Epidermal melanocyte (primary cell): Measurements from ENCODE around the gene HOXA11.

ENCODE experiments used
- DNase-seq: peaks from one replicate; pipeline ENCODE4 v3.0.0; 2011; ENCODE audit warnings: low spot score; ENCODE audit not compliant: insufficient read length

The HOXA11 gene

DNA sequence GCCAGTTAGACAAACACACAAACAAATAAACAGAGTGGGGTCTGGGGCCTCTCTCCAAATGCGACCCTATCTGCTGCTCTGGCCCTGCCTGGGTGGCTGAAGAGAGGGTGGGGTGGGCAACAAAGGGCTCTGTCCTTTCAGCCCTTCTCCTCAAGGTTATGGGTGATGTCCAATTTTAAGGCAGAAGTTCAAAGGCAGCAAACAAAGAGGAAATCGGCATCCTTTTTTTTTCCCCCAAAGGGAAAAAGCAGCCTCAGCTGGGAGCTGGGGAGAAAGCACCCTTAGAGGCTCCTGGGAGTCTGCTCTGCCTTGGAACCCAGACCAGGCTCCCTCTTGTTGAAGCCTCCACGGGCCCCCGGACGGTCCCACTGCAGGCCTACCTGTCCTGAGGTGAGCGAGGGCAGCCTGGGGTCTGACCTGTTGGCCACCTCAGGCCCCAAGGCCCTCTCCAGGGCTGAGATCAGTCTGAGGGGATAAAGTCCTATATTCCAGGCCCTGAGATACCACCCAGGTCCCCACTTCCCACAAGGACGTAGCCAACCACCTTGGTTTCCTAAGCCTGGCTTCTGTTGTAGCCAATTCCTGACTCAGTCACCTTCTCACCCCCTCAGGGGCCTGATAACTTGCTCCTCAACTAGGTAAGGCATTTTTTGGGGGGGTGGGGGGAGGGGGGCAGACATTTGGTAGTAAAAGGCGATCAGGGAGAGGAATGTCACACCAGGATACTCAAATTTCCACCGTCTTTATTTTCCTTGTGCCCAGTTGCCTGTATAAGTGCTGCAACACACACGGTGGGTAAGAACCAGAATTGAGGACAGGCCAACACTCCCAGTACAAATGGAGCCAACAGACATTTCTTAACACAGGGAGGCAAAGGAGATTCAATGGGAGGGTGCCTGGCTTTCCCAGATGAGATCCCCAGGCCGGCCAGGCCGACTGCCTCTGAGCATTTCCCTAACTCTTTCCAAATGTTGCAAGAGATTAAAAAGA is 4.3 kb downstream of the HOXA11 start:
- no peak for DNase-seq

- DNase-seq: peak; percentile 90
Measured at GRCh38 chr7:27179503-27180430, 5.3 kb downstream of the HOXA11 start.

DNA sequence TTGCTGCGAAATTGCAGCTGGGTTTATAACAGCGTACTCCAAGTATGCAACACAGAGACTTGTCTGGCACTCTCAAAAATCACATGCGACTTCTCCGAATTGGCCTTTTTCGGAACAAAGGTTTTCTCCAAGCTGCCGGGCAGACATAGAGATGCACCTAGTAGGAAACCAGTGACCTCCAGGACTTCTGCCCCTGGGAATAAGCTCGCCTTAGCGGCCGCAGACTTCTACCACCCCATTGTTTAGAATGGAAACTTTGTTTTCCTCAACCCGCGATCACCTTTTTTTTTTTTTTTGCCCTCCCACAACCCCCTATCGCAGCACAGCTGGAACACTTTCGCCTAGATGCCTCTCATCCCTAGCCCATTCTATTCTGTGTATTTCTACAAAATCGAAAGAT is 6.0 kb downstream of the HOXA11 start:
- no peak for DNase-seq

DNA sequence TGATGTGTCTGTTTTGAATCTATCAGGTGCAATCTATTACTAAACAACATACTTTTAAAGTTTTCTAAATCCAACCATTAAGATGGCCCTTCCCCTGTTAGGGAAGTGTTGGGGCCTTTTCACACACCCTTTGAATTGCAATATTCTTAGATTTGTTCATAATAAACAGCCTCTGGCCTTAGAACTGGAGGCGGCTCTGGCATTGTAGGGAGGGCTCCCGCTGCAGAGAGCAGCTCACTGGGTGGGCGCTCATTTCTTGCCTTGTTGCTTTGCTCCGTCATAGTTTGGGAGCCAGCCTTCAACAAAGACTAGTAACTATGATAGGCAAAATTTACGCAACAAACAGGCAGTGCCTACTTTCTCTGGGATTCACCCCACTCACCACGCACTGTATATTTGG is 6.7 kb downstream of the HOXA11 start:
- no peak for DNase-seq

DNA sequence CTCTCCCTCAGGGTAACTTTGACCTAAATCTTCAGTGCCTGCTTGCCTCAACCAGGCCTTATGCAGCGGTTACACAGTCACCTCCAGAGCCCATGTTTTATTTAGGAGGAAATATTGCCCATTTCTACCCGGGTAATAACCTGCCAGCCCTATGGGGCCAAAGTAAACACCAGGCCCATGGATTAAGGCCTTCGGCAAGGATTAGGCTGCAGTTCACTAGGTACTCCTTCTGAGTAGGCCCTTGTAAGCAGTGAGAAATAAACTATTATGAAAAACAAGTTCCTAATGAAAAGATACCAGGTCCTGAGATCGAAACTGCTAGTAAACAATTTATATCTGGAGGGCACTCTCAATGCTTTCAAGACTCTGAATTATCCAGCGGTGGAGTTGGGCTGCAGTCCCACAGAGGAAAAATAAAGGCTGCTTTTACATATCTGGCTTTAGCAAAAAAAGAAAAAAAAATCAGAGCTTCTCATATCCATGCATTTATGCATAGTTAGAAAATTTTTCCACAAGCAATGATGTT is 7.2 kb downstream of the HOXA11 start:
- DNase-seq: peak; percentile 85

GRCh38 chr7:27176962-27177794 is 7.9 kb downstream of the HOXA11 start:
- no peak for DNase-seq

DNA sequence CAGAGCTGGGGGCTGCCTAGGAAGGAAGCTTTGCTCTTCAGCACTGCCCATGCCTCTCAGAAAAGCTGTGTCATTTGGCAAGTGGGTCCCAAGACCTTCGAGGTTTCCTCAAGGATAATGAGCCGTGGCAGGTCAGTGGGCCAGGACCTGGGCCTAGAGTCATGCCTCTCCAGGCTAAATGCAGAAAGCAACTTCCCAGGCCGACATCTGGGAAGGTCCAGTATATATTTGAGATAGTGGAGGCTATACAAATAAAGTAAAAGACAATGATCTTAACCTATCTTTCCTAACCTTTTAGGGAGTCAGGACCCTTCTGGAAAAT is 8.5 kb downstream of the HOXA11 start:
- DNase-seq: no peak

GRCh38 chr7:27175626-27176523 is 9.2 kb downstream of the HOXA11 start:
- DNase-seq: no peak

GRCh38 chr7:27174874-27175625 is 10.0 kb downstream of the HOXA11 start:
- no peak for DNase-seq

- DNase-seq: no peak
Measured at GRCh38 chr7:27173956-27174873, 10.8 kb downstream of the HOXA11 start, which contains the start of gene HOXA10. Gene HOXA10 (minus strand): TSS chr7:27174320. CDS start chr7:27174306, 14 bp downstream.

GRCh38 chr7:27173511-27173955 is 11.5 kb downstream of the HOXA11 start:
- no peak for DNase-seq

GRCh38 chr7:27172823-27173510 is 12.1 kb downstream of the HOXA11 start:
- DNase-seq: no peak

- DNase-seq: no peak
Measured at GRCh38 chr7:27172315-27172774, 12.7 kb downstream of the HOXA11 start.

DNA sequence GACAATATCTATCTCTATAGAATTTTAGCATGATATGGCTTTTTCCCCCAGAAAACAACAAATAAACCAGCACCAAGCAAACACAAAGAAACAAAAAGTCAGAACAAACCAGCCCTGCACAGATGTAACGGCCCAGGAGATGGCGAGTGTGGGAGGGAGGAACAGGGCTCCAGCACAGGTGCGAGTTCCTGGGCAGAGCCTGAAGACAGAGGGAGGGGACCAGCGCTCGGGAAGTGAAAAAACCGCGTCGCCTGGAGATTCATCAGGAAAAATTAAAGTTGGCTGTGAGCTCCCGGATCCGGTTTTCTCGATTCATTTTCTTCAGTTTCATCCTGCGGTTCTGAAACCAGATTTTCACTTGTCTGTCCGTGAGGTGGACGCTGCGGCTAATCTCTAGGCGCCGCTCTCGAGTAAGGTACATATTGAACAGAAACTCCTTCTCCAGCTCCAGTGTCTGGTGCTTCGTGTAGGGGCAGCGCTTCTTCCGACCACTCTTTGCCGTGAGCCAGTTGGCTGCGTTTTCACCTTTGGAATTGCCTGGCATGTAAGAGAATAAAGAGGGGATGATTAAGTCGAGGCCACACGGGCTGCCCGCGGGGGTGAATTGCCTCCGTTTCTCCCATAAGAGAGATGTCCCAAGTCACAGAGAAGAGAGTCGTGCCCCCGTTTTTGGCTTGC is 13.3 kb downstream of the HOXA11 start:
- DNase-seq: no peak

GRCh38 chr7:27171325-27171636 is 13.8 kb downstream of the HOXA11 start:
- DNase-seq: no peak

DNA sequence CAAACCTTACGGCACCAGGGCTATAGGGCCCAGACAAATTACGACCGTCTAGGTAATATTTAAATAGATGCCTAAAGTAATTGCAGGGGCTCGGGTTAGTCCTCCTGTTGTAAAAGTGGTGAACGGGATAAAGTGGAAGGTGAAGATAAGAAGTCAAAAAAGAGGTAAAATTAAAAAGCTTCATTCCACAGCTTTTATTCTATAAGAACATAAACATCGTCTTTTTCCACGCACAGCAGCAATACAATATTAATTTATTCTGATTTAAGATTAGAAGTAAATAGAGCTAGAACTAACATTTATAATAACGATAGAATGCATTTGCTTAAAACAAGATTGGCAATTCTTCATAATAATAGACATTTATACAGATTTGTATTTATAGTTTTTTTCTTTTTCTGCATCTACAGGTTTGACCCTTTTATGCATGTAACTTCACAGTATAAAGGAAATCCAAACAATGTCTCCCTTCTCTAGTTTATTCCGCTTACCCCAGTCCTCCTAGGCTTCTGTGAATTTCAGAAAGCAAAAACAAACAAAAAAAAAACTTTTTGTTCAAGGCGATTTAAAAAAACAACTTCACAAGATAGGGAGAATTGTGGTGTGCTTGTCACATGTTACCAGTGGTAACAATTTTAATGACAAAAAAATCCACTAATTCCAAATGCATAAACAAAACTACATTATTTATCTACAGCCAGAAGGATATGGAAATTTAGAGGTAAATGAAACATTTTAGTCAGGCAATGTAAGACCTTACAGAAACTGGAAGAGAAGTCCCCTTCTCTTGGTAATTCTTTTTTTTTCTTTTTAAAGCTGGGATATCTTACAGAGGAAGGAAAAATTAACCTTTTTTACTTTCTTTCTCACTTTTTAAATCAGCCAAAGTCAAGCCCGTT is 14.4 kb downstream of the HOXA11 start:
- no peak for DNase-seq
